Measurements from ENCODE around the gene CMA1.
A peak's percentile ranks its signal among the peaks of the same experiment; 100 is the strongest.
"Not testable (repeated sequence)": the region's sequence is repeated elsewhere in the genome, so short reads cannot be mapped to it uniquely, and the experiment has no call there.

Gene CMA1

DNA sequence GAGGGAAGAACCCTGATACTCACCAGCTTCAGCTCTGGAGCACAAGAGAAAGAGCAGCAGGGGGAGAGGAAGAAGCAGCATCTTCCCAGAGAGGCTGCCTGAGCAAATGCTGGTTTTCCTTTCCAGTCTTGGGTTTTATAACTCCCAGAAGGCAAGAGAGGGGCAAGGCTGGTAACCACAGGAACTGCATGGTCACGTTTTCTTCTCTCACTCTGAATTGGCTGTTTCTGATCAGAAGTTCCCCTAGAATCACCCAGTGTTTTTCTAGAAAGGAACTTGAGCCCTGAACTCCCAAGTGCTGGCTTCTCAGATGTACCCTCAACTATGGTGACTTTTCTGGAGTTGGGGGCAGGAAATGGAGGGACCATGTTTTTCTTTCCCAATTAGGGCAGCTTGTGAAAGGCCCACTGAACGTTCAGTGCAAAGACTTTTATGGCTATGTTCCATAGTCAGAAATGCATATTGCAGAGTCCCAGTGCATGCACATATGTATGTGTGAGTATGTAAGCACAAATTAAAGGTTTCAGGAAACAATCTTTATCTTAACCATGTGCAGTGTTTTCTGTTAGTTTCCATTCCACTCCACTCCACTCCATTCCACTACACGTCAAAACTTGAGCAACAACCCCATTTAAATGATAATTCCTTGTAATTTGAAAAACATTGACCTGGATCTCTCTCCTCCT, at the start of gene CMA1:
Gene CMA1 (minus strand): TSS at position 111 of the 686 bp plus-strand sequence. CDS start 30 bp downstream, at position 81.
- DNase-seq (ENCODE audit: low spot score), result no peak

GRCh38 chr14:24556756-24557155, 48.7 kb upstream of the CMA1 start:
- DNase-seq (ENCODE audit: low spot score), result no peak

DNA sequence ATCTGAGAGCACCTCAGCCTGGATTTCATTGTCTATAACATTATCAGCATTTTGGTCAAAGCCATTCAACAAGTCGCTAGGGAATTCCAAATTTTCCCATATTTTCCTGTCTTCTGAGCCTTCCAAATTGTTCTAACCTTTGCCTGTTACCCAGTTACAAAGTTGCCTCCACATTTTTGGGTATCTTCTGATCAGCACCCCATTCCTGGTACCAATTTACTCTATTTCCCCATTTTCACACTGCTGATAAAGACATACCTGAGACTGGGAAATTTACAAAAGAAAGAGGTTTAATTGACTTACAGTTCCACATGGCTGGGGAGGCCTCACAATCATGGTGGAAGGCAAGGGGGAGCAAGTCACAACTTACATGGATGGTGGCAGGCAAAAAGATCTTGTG, 41.0 kb upstream of the CMA1 start:
- not testable (repeated sequence) for DNase-seq (ENCODE audit: low spot score)

- no peak for DNase-seq (ENCODE audit: low spot score)
Measured at GRCh38 chr14:24542346-24542936, 34.4 kb upstream of the CMA1 start.

- DNase-seq (ENCODE audit: low spot score), result no peak
Measured at GRCh38 chr14:24535737-24536136, 27.7 kb upstream of the CMA1 start.

GRCh38 chr14:24534286-24534685, 26.2 kb upstream of the CMA1 start:
- DNase-seq (ENCODE audit: low spot score), result no peak

- DNase-seq (ENCODE audit: low spot score), result not testable (repeated sequence)
Measured at GRCh38 chr14:24525877-24526620, 18.0 kb upstream of the CMA1 start.

GRCh38 chr14:24518851-24519250, 10.8 kb upstream of the CMA1 start:
- no peak for DNase-seq (ENCODE audit: low spot score)

GRCh38 chr14:24514209-24514608, 6.1 kb upstream of the CMA1 start:
- no peak for DNase-seq (ENCODE audit: low spot score)

GRCh38 chr14:24513009-24513408, 4.9 kb upstream of the CMA1 start:
- DNase-seq (ENCODE audit: low spot score), result no peak

DNA sequence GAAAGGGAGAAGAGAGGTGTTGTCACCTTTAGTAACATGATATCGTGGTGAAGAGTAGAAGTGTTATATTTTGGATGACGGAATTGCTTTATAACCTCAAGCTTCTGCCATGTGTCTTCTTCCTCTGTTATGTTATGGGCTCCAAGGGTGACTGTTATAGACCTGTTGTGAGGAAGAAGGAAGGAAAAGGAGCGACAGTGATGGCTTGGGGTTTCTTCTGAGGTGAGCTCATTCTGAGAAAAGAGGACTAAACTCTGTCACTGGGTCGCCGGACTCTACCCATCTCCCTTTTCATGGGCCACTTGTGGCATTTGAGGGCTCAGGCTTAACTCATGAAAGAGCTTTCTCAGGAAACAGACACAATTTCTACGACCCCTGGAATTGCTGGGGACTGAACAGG, 1.6 kb downstream of the CMA1 start:
- DNase-seq (ENCODE audit: low spot score), result no peak

GRCh38 chr14:24504425-24504950, 3.6 kb downstream of the CMA1 start:
- DNase-seq (ENCODE audit: low spot score), result no peak

DNA sequence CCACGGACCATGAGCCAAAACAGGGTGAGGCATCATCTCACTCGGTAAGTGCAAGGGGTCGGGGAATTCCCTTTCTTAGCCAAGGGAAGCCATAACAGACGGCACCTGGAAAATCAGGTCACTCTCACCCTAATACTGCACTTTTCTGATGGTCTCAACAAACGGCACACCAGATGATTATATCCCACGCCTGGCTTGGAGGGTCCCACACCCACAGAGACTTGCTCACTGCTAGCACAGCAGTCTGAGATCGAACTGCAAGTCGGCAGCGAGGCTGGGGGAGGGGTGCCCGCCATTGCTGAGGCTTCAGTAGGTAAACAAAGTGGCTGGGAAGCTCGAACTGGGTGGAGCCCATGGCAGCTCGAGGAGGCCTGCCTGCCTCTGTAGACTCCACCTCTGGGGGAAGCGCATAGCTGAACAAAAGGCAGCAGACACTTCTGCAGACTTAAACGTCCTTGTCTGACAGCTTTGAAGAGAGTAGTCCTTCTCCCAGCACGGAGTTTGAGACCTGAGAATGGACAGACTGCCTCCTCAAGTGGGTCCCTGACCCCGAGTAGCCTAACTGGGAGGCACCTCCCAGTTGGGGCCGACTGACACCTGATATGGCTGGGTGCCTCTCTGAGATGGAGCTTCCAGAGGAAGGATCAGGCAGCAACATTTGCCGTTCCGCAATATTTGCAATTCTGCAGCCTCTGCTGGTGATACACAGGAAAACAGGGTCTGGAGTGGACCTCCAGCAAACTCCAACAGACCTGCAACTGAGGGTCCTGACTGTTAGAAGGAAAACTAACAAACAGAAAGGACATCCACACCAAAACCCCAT, 16.3 kb downstream of the CMA1 start:
- DNase-seq (ENCODE audit: low spot score), result not testable (repeated sequence)

DNA sequence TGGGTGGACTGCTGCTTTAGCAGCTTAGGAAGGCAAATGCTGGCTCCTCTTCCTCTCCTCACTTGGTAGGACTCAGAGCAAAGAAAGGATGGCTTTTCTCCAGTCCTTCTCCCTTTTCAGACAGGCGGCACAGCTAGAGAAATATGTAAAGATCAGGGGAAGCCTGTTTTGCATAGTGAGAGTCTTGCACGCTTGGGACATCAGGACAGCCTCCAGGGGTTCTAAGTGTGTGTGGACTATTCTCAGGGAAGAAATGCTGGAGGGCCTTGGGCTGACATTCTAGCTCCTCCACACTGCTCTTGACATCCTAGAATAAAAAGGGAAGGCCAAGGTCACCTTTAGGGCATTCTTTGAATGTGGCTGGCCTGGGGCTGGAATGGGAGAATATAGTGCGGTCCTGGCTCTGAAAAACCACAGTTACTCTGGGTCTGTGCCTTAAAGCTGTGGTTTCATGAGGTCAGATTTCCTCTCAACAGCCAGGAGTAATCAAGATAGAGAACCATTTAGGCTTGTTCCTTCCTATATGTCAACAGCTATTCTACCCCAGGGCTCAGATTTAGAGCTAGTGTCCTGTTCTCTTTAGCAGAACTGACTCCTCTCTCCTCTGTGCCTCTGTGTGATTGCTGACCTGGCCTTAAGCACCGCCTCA, 24.3 kb downstream of the CMA1 start:
- DNase-seq (ENCODE audit: low spot score), result no peak

- DNase-seq (ENCODE audit: low spot score), result peak; percentile 16
Measured at GRCh38 chr14:24482699-24483303, 25.3 kb downstream of the CMA1 start.

DNA sequence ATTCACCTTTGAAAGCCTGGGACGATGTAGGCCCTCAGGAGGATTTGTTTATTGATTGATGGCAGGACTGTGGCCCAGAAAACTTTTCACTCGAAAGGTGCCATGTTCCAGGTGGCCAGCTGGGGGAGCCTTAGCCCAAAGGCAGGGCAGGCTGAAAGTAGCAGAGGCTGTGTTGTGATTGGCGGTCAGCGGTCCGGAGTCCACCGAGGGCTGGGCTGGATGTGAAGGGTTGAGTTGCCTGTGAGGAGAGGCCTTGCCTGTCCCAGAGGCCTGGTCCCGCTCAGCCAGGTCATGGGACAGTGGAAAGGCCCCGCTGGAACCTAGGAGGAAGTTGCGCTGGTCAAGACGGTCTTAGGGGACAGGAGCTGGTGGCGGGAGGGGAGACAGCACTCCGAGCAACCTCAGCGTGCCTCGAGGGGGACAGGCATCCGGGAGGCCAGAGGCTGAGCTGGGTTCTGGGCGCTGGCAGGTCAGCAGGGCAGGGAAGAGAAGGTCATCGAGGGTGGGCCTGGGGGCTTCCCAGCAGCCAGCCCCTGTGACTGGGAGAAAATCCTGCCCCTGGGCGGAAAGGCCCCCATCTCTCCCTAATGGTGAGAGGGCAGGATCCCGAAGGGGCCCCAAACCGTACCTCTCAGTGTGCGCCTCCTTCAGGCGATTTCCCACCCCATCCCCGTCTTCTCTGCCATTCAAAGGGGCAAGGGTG, 26.3 kb downstream of the CMA1 start:
- peak; percentile 77 for DNase-seq (ENCODE audit: low spot score)

DNA sequence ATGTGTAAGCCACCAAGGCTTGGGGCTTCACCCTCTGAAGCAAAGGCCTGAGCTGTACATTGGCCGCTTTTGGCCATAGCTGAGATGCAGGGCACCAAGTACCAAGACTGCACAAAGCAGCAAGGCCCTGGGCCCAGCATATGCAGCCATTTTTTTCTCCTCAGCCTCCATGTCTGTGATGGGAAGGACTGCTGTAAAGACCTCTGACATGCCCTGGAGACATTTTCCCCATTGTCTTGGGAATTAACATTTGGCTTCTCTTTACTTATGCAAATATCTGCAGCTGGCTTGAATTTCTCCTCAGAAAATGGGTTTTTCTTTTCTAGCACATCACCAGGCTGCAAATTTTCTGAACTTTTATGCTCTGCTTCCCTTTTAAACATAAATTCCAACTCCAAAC, 28.1 kb downstream of the CMA1 start:
- DNase-seq (ENCODE audit: low spot score), result not testable (repeated sequence)

DNA sequence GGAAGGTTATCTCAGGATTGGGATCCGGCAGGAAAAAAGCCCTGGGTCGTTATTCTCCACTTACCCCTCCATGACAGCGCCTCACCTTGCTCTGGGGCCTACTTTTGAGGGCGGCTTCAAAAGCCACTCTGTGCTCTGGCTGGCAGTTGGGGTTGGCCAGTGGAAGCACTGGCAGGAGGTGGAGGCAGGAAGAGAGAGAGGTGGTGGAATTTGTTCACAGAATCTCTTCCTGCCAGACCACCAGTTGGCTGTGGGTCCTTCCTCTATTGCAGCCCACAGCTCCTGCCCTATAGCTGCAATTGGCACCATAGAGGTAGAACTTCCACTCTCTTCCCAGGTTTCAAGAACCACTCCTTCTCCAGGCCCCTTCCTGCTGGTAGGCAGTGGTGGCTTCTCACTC, 32.8 kb downstream of the CMA1 start:
- no peak for DNase-seq (ENCODE audit: low spot score)

GRCh38 chr14:24473211-24473610, 34.9 kb downstream of the CMA1 start:
- DNase-seq (ENCODE audit: low spot score), result no peak

DNA sequence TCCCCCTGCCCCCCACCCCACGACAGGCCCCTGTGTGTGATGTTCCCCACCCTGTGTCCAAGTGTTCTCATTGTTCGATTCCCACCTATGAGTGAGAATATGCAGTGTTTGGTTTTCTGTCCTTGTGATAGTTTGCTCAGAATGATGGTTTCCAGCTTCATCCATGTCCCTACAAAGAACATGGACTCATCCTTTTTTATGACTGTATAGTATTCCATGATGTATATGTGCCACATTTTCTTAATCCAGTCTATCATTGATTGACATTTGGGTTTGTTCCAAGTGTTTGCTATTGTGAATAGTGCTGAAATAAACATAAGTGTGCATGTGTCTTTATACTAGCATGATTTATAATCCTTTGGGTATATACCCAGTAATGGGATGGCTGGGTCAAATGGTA, 37.6 kb downstream of the CMA1 start:
- DNase-seq (ENCODE audit: low spot score), result not testable (repeated sequence)

Data from AG08396 (cell line).